KMS-11 (cell line): ENCODE measurements around the gene BASP1.

Source experiments
- H2AFZ ChIP-seq: fragments of 200-600 bp; sonication (generic); 2 replicates; pipeline ENCODE4 v1.6.1; 2016; ENCODE audit warnings: antibody characterized with exemption, mixed run types, low read depth
- H3K27ac ChIP-seq: fragments of 200-600 bp; sonication (generic); 2 replicates; pipeline ENCODE4 v1.6.1; 2016; ENCODE audit warnings: mild to moderate bottlenecking, mixed run types
- H3K27me3 ChIP-seq: fragments of 200-600 bp; sonication (generic); 2 replicates; pipeline ENCODE4 v1.6.1; 2017; ENCODE audit warnings: mild to moderate bottlenecking, low read depth, mixed run types, moderate library complexity; ENCODE audit not compliant: insufficient read depth
- H3K36me3 ChIP-seq: fragments of 200-600 bp; sonication (generic); 2 replicates; pipeline ENCODE4 v1.6.1; 2017; ENCODE audit warnings: mild to moderate bottlenecking, mixed run types; ENCODE audit not compliant: insufficient read depth
- H3K4me1 ChIP-seq: fragments of 200-600 bp; sonication (generic); 2 replicates; pipeline ENCODE4 v1.6.1; 2016; ENCODE audit warnings: mild to moderate bottlenecking, low read depth, mixed run types; ENCODE audit not compliant: poor library complexity, severe bottlenecking
- H3K4me2 ChIP-seq: fragments of 200-600 bp; sonication (generic); 2 replicates; pipeline ENCODE4 v1.7.0; 2016; ENCODE audit warnings: mild to moderate bottlenecking, mixed run types
- H3K4me3 ChIP-seq: fragments of 200-600 bp; sonication (generic); IDR thresholded peaks from 2 replicates; pipeline ENCODE4 v1.6.1; 2017; ENCODE audit warnings: low read depth, low read length, mixed read lengths; ENCODE audit not compliant: insufficient read depth
- H3K79me2 ChIP-seq: fragments of 200-600 bp; sonication (generic); 2 replicates; pipeline ENCODE4 v1.6.1; 2016; ENCODE audit warnings: low read depth, mixed run types; ENCODE audit not compliant: insufficient read depth
- H3K9ac ChIP-seq: fragments of 200-600 bp; sonication (generic); 2 replicates; pipeline ENCODE4 v1.6.1; 2016; ENCODE audit warnings: mild to moderate bottlenecking, mixed run types
- H4K20me1 ChIP-seq: fragments of 200-600 bp; sonication (generic); 2 replicates; pipeline ENCODE4 v1.6.1; 2016; ENCODE audit warnings: mild to moderate bottlenecking, mixed run types; ENCODE audit not compliant: insufficient read depth
- CTCF ChIP-seq: fragments of 200-600 bp; sonication (generic); conservative IDR thresholded peaks from 2 replicates; pipeline ENCODE4 v1.6.1; 2017; ENCODE audit warnings: low read depth, mild to moderate bottlenecking, antibody characterized with exemption, low read length, moderate library complexity, mixed read lengths

BASP1 gene

GRCh38 chr5:17224858-17225511 is 7.6 kb downstream of the BASP1 start:
- Histone ChIP-seq H2AFZ (no peak overlapping the region), H4K20me1 (no peaks in the 10 kb centered on the region), H3K27ac (no peak overlapping the region), H3K9ac (no peak overlapping the region), H3K27me3 (no peaks in the 10 kb centered on the region), H3K4me3 (no peak overlapping the region), H3K4me1 (peaks cover 91% of the 10 kb centered on the region), H3K36me3 (no peaks in the 10 kb centered on the region), H3K4me2 (no peak overlapping the region), H3K79me2 (peaks cover 43% of the 10 kb centered on the region)
- no peak for TF ChIP-seq CTCF

- H3K27ac ChIP-seq, result no peak overlapping the region
- no peak overlapping the region for H3K4me2 ChIP-seq
- no peak overlapping the region for H3K4me3 ChIP-seq
- H2AFZ ChIP-seq, result no peak overlapping the region
- no peaks in the 10 kb centered on the region for H3K27me3 ChIP-seq
- no peaks in the 10 kb centered on the region for H3K36me3 ChIP-seq
- H3K9ac ChIP-seq, result no peak overlapping the region
- no peaks in the 10 kb centered on the region for H4K20me1 ChIP-seq
- no peak for TF ChIP-seq CTCF
- H3K79me2 ChIP-seq, result peaks cover 38% of the 10 kb centered on the region
- peaks cover 86% of the 10 kb centered on the region for H3K4me1 ChIP-seq
Measured at GRCh38 chr5:17225520-17225919, 8.1 kb downstream of the BASP1 start.

DNA sequence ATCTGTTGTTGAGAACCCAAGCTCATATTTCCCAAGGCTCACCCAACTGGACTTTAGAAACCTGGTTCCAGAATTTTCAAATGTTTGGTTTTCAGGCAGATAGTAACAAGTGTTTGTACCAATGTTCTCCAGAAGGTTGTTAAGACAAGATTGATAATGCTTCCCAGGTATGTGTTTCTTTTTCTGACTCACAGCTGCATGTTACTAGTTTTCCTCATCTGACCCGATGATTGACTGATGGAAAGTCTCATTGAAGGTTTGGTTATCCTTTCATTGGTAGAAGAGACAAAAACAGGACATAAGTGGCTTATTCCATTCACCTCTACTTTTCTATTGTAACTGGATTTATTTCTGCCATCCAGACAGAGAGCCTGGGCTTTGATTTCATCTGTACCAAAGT is 10.4 kb downstream of the BASP1 start:
- no peaks in the 10 kb centered on the region for H3K27me3 ChIP-seq
- no peak overlapping the region for H2AFZ ChIP-seq
- TF ChIP-seq CTCF, result no peak
- H4K20me1 ChIP-seq, result no peaks in the 10 kb centered on the region
- no peaks in the 10 kb centered on the region for H3K36me3 ChIP-seq
- H3K4me3 ChIP-seq, result no peak overlapping the region
- H3K4me2 ChIP-seq, result peak overlapping the region; percentile 50; the same call in 1 of the 2 replicates
- H3K9ac ChIP-seq, result no peak overlapping the region
- H3K27ac ChIP-seq, result no peak overlapping the region
- H3K79me2 ChIP-seq, result peaks cover 24% of the 10 kb centered on the region; the same call in 1 of the 2 replicates
- H3K4me1 ChIP-seq, result peaks cover 63% of the 10 kb centered on the region

GRCh38 chr5:17228821-17229291 is 11.4 kb downstream of the BASP1 start:
- Histone ChIP-seq H3K36me3 (no peaks in the 10 kb centered on the region), H4K20me1 (no peaks in the 10 kb centered on the region), H3K4me2 (peak overlapping the region; percentile 50; the same call in 1 of the 2 replicates), H3K4me3 (no peak overlapping the region), H3K27ac (peak overlapping the region; percentile 56; the same call in 1 of the 2 replicates), H3K27me3 (no peaks in the 10 kb centered on the region), H2AFZ (peak overlapping the region; percentile 14; the same call in 1 of the 2 replicates), H3K9ac (peak overlapping the region; percentile 8; the same call in 1 of the 2 replicates), H3K79me2 (peaks cover 24% of the 10 kb centered on the region; the same call in 1 of the 2 replicates), H3K4me1 (peaks cover 53% of the 10 kb centered on the region)
- no peak for TF ChIP-seq CTCF
